ENCODE results near the gene SRRM3. TPM values are rescaled to one million over a fixed set of nuclear protein-coding genes. Genes with fewer than 3 reads are reported as not detected.

SRRM3 gene
- polyA plus RNA-seq, 1 of the 3 experiments (the other 2 are of a cell fraction), result 2.7 TPM

- Histone ChIP-seq H2AFZ (ENCODE audit: low read depth) (no peak overlapping the region), H3K36me3 (replicated peaks in 1 of 2; ENCODE audit: control insufficient read depth in 1 of 2, insufficient read depth in 2 of 2, low read length in 1 of 2) (no peaks in the 10 kb centered on the region), H3K9me2 (no peaks in the 10 kb centered on the region), H3K4me3 (ENCODE audit: low read depth in 2 of 2, low read length in 1 of 2) (no peak overlapping the region), H3K79me2 (ENCODE audit: insufficient read depth) (no peaks in the 10 kb centered on the region), H4K20me1 (ENCODE audit: insufficient read depth) (no peaks in the 10 kb centered on the region), H3K4me2 (no peak overlapping the region), H3K27me3 (ENCODE audit: insufficient read depth) (peaks cover 8% of the 10 kb centered on the region; the same call in 1 of the 2 replicates), H3F3A (replicated peaks; ENCODE audit: insufficient read depth) (no peaks in the 10 kb centered on the region), H3K9me3 (no peaks in the 10 kb centered on the region), H3K27ac (ENCODE audit: low read depth in 2 of 2, low read length in 1 of 2) (no peak overlapping the region), H3K9ac (no peak overlapping the region), H3K4me1 (ENCODE audit: control insufficient read depth in 1 of 2, insufficient read depth in 2 of 2, low read depth in 1 of 2, low read length in 1 of 2) (peaks cover 0 to 8% of the 10 kb centered on the region in 2 experiments; a peak in 1 of 4 replicates)
- CTCF ChIA-PET, result interaction anchor here (1.5 to 4.2 kb wide), 5 partner anchors 10 to 55 kb away, joined by 3 to 42 read pairs (median 14); partner anchors contain the start of gene SRRM3
- POLR2A ChIA-PET, result no interaction called here
- 83% methylated on average over 10 of the region's 10 CpGs for whole genome bisulfite sequencing (ENCODE audit: low lambda C conversion rate)
- DNase-seq, result no peak
- no peak for TF ChIP-seq RAD21 (IDR thresholded peaks at IDR 0.05; ENCODE audit: low read length)
- TF ChIP-seq GABPA (IDR thresholded peaks at IDR 0.05; ENCODE audit: low read depth), result no peak
- TF ChIP-seq FOXJ3 (CRISPR knock-in tag; IDR thresholded peaks at IDR 0.05), result no peak
- TF ChIP-seq, protein P1, sequence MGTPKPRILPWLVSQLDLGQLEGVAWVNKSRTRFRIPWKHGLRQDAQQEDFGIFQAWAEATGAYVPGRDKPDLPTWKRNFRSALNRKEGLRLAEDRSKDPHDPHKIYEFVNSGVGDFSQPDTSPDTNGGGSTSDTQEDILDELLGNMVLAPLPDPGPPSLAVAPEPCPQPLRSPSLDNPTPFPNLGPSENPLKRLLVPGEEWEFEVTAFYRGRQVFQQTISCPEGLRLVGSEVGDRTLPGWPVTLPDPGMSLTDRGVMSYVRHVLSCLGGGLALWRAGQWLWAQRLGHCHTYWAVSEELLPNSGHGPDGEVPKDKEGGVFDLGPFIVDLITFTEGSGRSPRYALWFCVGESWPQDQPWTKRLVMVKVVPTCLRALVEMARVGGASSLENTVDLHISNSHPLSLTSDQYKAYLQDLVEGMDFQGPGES (IDR thresholded peaks at IDR 0.05; ENCODE audit: low read depth, low read length), result no peak
- TF ChIP-seq FOXM1 (IDR thresholded peaks at IDR 0.05; ENCODE audit: low read depth), result no peak
- TF ChIP-seq, protein P2, sequence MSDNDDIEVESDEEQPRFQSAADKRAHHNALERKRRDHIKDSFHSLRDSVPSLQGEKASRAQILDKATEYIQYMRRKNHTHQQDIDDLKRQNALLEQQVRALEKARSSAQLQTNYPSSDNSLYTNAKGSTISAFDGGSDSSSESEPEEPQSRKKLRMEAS (IDR thresholded peaks at IDR 0.05; ENCODE audit: low read depth), result no peak
- TF ChIP-seq ZBTB33 (IDR thresholded peaks at IDR 0.05; ENCODE audit: borderline replicate concordance, low read depth), result no peak
- no peak for TF ChIP-seq NRF1 (IDR thresholded peaks at IDR 0.05; ENCODE audit: low read depth, low read length)
- TF ChIP-seq REST (IDR thresholded peaks at IDR 0.05; ENCODE audit: low read depth, low read length), result no peak
Observed at GRCh38 chr7:76232698-76233097, 31.0 kb downstream of the SRRM3 start.
